ENCODE data around the gene CLCN5. TPM values are rescaled to one million over a fixed set of nuclear protein-coding genes. Genes with fewer than 3 reads are reported as not detected.

CLCN5 gene
- polyA plus RNA-seq, 6 donors from 2014 or later, result 0.62 to 1.4 (median 0.98) TPM; not detected in 1

DNA sequence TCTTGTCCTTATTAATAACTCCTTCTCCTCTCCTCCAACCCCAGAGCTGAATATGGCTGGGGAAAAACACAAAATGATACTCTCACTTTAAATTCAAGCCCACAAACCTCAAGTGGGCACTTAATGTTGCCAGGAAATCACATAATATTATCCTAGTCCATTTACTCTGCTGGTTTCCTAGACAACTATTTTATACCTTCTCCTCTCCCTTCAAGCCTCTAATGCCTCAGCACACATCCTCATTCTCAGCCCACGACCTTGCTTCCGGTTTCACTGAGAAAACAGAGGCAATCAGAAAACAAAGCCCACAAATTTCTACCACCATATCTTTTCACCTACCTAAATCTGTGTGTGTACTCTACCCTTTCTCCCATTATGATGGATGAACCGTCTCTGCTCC is 12.1 kb upstream of the CLCN5 start:
- ATAC-seq (ENCODE audit: low read depth in 2 of 2), result peak; percentile 91 to 97

DNA sequence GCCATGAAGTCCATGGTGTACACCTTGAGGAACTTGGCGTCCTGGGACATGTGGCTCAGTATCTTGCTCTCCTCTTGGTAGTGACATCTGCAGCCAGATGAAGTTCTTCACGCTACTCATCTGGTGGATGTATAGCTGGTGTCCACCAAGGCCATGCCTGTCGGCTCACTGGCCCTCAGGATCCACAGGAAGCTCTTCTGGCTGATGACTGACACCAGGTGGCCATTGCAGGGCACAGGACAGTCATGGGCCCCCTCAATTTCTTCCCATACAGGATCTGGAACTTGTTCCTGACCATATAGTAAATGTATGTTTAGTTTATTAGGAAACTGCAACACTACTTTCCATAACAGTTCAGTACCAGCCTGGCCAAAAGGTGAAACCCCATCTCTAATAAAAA is 10.3 kb upstream of the CLCN5 start:
- H3K9me3 Mint-ChIP-seq, result peaks cover 0 to 3% (median 0%) of the 10 kb centered on the region in 7 donors
- ATAC-seq (ENCODE audit: low read depth in 2 of 2) (no peak), DNase-seq (no peak)
- H3K27me3 Mint-ChIP-seq, result peaks cover 0 to 8% (median 0%) of the 10 kb centered on the region in 3 donors
- no peak overlapping the region for H3K27ac Mint-ChIP-seq
- H3K36me3 Mint-ChIP-seq, result no peaks in the 10 kb centered on the region
- no peak overlapping the region for H3K4me3 Mint-ChIP-seq
- peaks cover 9 to 15% (median 13%) of the 10 kb centered on the region in 3 donors for H3K4me1 Mint-ChIP-seq

More for the DNA sequence above, 12.1 kb upstream of the CLCN5 start:
- H3K4me1 Mint-ChIP-seq, result peaks cover 9 to 15% (median 13%) of the 10 kb centered on the region in 3 donors
- H3K27ac Mint-ChIP-seq, result peak overlapping the region in 5 of 6 donors; percentile 65 to 98 (median 91)
- no peaks in the 10 kb centered on the region for H3K36me3 Mint-ChIP-seq
- H3K4me3 Mint-ChIP-seq, result peak overlapping the region in 1 of 8 donors; percentile 1
- H3K9me3 Mint-ChIP-seq, result peaks cover 0 to 3% (median 0%) of the 10 kb centered on the region in 7 donors
- DNase-seq, result peak; percentile 7
- H3K27me3 Mint-ChIP-seq, result peaks cover 0 to 8% (median 0%) of the 10 kb centered on the region in 3 donors

DNA sequence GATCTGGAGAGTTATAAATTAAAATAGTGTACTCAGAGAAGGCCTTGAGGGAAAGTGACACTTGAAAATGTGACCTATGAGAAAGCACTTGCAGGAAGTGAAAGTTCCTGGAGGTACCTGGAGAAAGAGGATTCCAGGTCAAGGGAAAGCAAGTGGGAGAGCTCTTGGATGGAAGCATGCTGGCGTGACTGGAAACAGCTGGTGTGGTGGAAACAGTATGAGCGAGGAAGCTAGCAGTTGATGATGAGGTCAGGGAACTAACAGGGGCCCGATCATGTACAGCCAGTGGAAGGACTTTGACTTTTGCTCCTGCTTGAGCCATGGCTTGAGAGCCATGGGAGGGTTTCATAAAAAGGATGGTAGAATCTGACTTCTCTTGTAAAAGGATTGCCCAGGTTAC is 9.5 kb upstream of the CLCN5 start:
- ATAC-seq (ENCODE audit: low read depth in 2 of 2), result no peak
- Mint-ChIP-seq H3K4me1 (peaks cover 9 to 15% (median 13%) of the 10 kb centered on the region in 3 donors), H3K4me3 (no peak overlapping the region), H3K36me3 (no peaks in the 10 kb centered on the region), H3K27me3 (peaks cover 0 to 8% (median 0%) of the 10 kb centered on the region in 3 donors), H3K27ac (no peak overlapping the region), H3K9me3 (peaks cover 0 to 3% (median 0%) of the 10 kb centered on the region in 7 donors)
- DNase-seq, result no peak

DNA sequence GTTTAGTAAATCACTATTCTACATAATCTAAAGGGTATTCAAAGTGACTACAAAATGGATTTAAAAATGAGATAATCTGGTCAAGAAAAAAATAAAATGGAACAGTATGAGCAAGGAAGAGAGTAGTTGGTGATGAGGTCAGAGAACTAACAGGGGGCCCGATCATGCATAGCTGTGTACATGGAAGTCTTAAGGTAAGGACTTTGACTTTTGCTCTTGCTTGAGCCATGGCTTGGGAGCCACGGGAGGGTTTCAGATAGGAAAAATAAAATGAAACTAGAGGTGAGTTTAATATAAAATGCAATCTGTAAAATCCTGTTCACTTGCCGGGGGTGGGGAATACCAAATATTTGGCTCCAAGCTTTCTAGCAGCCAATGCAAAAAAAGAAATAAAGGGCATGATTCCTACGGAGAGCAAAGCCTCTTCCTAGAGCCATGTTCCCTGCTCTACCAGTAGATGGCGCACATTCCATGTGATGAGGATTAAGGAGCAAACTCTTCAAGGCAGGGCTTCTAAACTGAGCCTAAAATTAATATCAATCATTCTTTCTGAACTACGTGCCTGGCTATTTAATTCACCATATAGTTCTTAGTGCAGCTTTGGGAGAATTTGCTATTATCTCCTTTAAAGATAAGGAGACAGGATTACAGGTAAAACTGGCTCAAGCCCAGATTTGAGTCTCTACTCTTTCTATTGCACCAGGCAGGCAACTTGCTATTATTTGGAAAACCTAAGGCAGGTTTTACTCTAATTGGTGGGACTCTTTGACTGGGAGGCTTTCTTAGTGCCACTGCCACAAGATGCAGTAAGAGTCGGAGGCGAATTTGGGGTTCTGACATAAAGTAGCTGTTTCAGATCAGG is 6.8 kb upstream of the CLCN5 start:
- Mint-ChIP-seq H3K27ac (no peak overlapping the region), H3K27me3 (no peaks in the 10 kb centered on the region), H3K4me3 (no peak overlapping the region), H3K36me3 (no peaks in the 10 kb centered on the region), H3K4me1 (peaks cover under 1 to 5% (median 3%) of the 10 kb centered on the region in 3 donors), H3K9me3 (no peaks in the 10 kb centered on the region)
- DNase-seq (peak; percentile 47), ATAC-seq (ENCODE audit: low read depth in 2 of 2) (peak; percentile 68)

DNA sequence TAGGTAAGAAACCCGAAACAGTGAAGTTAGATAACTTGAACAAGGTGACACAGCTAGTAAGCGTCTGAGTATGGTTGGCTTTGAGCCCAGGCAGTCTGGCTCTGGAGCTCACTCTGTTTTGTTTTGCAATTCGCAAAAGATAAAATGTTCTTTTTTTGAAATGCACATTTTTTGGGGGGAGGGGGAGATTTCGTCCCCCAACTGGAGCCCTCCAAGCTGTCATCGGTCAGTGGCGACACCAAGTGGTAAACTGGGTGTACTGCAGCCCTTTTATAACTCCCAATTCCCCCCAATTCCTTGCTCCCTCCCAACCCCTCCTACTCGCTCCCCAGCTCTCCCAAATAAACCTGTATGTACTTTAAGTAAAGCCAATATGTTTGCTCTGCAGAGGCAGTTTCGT is 2.8 kb upstream of the CLCN5 start:
- H3K27ac Mint-ChIP-seq, result no peak overlapping the region
- peak overlapping the region in 1 of 8 donors; percentile 56 for H3K4me3 Mint-ChIP-seq

DNA sequence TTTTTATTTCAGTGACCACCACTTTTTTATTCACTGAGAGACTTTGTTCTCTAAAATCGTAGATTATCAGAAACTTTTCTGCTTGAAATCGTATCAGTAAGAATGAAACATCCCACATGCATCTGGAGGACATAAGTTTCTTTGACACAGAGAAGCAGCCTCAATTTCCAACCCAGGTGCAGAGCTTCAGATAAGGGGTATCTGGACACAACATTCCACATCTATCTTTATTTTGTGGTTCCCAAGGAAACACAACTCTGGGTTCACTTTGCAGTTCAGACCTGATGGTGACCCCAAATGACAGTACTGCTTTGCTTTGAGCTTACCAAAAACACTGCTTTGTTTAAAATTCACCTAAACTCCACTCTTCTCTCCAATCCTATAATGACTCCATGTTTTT is 1.3 kb upstream of the CLCN5 start:
- no peaks in the 10 kb centered on the region for H3K9me3 Mint-ChIP-seq
- peak overlapping the region in 1 of 6 donors; percentile 84 for H3K27ac Mint-ChIP-seq
- peak overlapping the region in 1 of 8 donors; percentile 90 for H3K4me3 Mint-ChIP-seq
- peaks cover 0 to 9% (median 8%) of the 10 kb centered on the region in 3 donors for H3K4me1 Mint-ChIP-seq
- H3K36me3 Mint-ChIP-seq, result no peaks in the 10 kb centered on the region
- no peaks in the 10 kb centered on the region for H3K27me3 Mint-ChIP-seq
- DNase-seq (no peak), ATAC-seq (ENCODE audit: low read depth in 2 of 2) (no peak)

More for the DNA sequence above, 2.8 kb upstream of the CLCN5 start:
- no peaks in the 10 kb centered on the region for H3K36me3 Mint-ChIP-seq
- no peaks in the 10 kb centered on the region for H3K27me3 Mint-ChIP-seq
- ATAC-seq (ENCODE audit: low read depth in 2 of 2) (no peak), DNase-seq (peak; percentile 25)
- H3K9me3 Mint-ChIP-seq, result no peaks in the 10 kb centered on the region
- H3K4me1 Mint-ChIP-seq, result peaks cover 0 to 9% (median 8%) of the 10 kb centered on the region in 3 donors

DNA sequence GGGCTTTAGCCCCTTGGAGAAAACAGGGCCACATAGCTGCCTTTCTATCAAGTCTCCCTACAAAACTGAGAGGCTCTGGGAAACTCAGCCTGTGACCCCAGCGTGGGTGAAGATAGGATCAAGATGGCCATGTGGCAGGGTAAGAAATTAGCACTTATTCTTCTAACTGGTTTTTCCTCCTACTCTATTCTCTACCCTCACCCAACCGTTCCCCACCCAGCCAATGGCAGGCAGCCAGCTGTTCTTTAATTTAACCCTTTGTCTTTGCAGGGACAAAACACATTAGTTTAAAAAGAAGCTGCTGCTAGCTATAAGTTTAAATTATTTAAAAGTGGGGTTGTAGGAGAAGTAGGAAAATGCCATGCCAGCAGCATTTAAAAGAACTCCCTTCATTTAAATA is 2.8 kb downstream of the CLCN5 start:
- peak overlapping the region in 2 of 8 donors; percentile 22 to 30 for H3K4me3 Mint-ChIP-seq
- H3K9me3 Mint-ChIP-seq, result no peaks in the 10 kb centered on the region
- no peaks in the 10 kb centered on the region for H3K36me3 Mint-ChIP-seq
- no peak for DNase-seq
- H3K27me3 Mint-ChIP-seq, result no peaks in the 10 kb centered on the region
- peaks cover 0 to 9% (median 4%) of the 10 kb centered on the region in 3 donors for H3K4me1 Mint-ChIP-seq
- ATAC-seq (ENCODE audit: low read depth in 2 of 2), result no peak
- no peak overlapping the region for H3K27ac Mint-ChIP-seq

DNA sequence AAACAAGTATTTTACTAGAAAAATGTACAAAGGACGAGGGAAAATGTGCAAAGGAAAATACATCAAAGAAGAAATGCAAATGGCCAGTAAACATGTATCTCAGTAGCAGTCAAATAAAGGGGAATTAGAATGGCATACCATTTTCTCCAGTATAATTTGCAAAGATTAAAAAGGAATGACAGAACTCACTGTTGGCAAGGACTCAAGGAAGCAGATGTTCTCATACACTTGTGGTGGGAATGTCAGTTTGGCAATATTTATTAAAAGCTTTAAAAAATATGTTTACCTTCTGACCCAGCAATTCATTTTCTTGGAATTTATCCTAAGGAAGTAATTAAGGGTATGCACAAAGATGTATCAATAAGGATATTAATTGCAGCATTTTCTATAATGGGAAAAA is 7.6 kb downstream of the CLCN5 start:
- Mint-ChIP-seq H3K9me3 (no peaks in the 10 kb centered on the region), H3K27me3 (no peaks in the 10 kb centered on the region), H3K4me1 (no peaks in the 10 kb centered on the region), H3K36me3 (no peaks in the 10 kb centered on the region), H3K4me3 (no peak overlapping the region), H3K27ac (no peak overlapping the region)
- ATAC-seq (ENCODE audit: low read depth in 2 of 2) (no peak), DNase-seq (no peak)

DNA sequence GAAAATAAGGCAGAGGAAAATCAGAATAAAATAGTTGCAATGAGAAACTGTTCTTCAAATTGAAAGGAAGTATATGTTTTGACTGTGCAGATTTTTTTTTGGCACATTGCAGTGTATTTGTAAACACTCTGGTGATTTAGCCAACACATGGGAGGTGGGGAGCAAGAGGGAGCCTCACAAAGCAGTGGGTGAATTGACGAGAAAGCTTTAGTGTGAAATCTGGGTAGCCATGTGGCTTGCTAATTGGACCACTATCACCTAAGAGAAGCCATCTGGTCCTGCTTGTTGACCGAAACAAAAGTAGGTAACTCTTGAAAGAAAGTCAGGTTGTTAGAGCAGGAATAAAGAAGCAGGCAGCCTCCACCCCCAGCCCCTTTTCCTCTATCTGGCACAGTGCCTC is 10.4 kb downstream of the CLCN5 start:
- Mint-ChIP-seq H3K4me3 (no peak overlapping the region), H3K9me3 (no peaks in the 10 kb centered on the region)

DNA sequence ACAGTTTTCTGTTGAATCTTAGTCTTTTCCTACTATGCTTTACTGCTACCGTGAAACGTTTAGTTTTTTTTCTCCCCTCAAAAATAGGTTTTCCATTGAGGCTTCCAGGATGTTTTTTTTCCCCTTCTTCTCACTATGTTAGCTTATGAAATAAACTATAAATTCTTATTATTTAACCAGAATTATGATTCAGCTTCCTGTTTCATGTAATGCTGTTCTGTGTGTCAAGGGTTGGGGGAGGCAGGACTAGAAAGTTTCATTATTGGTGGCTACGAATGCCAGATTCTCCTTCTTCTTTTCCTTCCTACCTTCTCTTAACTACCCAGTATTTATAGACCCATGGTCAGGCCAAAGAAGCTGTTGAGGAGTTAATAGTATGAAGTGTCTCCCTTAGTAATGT is 11.8 kb downstream of the CLCN5 start:
- Mint-ChIP-seq H3K27ac (no peak overlapping the region), H3K4me3 (no peak overlapping the region), H3K9me3 (no peaks in the 10 kb centered on the region), H3K36me3 (no peaks in the 10 kb centered on the region), H3K27me3 (no peaks in the 10 kb centered on the region), H3K4me1 (no peaks in the 10 kb centered on the region)
- no peak for ATAC-seq (ENCODE audit: low read depth in 2 of 2)
- DNase-seq, result no peak

More for the DNA sequence above, 10.4 kb downstream of the CLCN5 start:
- ATAC-seq (ENCODE audit: low read depth in 2 of 2), result no peak
- Mint-ChIP-seq H3K36me3 (no peaks in the 10 kb centered on the region), H3K27me3 (no peaks in the 10 kb centered on the region), H3K27ac (no peak overlapping the region), H3K4me1 (no peaks in the 10 kb centered on the region)
- no peak for DNase-seq

DNA sequence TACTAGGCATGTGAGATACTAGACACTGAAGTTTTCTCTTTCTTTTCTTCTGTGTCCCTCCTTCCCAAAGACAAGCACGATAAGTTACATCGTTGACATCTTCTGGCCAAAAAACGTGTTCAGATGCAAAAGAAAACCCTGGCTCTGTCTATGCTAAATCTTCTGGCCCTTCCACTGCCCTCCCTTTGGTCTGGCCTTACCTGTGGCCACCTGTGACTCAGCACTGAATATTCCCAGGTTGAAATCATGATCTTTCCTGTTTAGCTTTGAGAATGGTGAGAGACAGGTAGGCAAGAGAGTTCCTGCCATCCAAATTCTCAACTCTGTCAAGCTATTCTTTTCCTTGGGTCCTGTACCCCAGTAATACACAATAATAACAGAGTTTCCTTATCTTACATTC is 12.3 kb downstream of the CLCN5 start:
- H3K4me1 Mint-ChIP-seq, result no peaks in the 10 kb centered on the region
- no peaks in the 10 kb centered on the region for H3K27me3 Mint-ChIP-seq
- no peak overlapping the region for H3K27ac Mint-ChIP-seq
- ATAC-seq (ENCODE audit: low read depth in 2 of 2), result no peak
- no peak overlapping the region for H3K4me3 Mint-ChIP-seq
- DNase-seq, result no peak
- H3K9me3 Mint-ChIP-seq, result peaks cover 0 to under 1% (median 0%) of the 10 kb centered on the region in 7 donors
- no peaks in the 10 kb centered on the region for H3K36me3 Mint-ChIP-seq

DNA sequence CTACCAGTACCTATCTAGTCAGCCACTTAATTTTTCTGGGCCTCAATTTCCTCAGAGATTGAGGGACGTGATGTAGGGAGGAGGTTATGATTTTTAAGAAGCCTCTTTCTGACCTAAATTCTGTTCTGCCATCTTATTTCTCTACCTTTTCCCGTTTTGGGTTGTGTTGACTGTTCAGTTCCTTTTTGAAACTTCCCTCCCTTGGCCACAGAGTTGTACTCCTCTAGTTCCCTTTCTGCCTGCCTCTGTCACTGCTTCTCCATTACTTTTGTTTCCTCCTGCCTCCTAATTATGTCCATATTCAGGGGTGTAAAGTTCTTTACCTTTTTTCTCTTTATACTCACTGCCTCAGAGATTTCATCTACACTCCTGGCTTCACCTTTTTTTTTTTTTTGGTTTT is 25.4 kb downstream of the CLCN5 start:
- H3K4me3 Mint-ChIP-seq, result peak overlapping the region in 1 of 8 donors; percentile 2
- H3K36me3 Mint-ChIP-seq, result no peaks in the 10 kb centered on the region
- peaks cover 6 to 8% (median 7%) of the 10 kb centered on the region in 3 donors for H3K4me1 Mint-ChIP-seq
- peaks cover 0 to 2% (median 0%) of the 10 kb centered on the region in 7 donors for H3K9me3 Mint-ChIP-seq
- ATAC-seq (ENCODE audit: low read depth in 2 of 2) (no peak), DNase-seq (no peak)
- no peaks in the 10 kb centered on the region for H3K27me3 Mint-ChIP-seq
- H3K27ac Mint-ChIP-seq, result peak overlapping the region in 5 of 6 donors; percentile 3 to 82 (median 48)

DNA sequence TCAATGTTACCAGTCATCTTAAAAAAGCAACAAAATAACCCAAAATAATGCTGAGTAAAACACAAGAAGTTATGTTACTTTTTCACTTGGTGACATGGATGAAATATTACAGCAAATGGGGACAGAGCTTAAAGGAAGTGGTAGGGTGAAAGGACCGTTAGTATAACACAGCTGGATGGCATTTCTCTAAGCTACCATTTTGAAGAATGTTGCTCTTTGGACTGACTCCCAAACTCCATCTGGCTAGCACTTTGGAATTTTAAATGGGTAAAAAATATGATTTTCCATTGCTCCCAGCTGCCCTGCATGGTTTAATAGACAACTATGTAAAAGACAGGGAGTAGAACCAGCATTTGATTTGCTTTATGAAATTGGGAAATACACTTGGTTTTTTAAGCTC is 27.6 kb downstream of the CLCN5 start:
- Mint-ChIP-seq H3K27me3 (no peaks in the 10 kb centered on the region), H3K4me1 (peaks cover 6 to 8% (median 7%) of the 10 kb centered on the region in 3 donors)
- no peak for DNase-seq

More for the DNA sequence above, 27.6 kb downstream of the CLCN5 start:
- Mint-ChIP-seq H3K27ac (no peak overlapping the region), H3K36me3 (no peaks in the 10 kb centered on the region), H3K4me3 (no peak overlapping the region), H3K9me3 (no peaks in the 10 kb centered on the region)
- ATAC-seq (ENCODE audit: low read depth in 2 of 2), result no peak

All from naive B cell (primary cell).